HCT116 (cell line): ENCODE measurements around the gene IQCM. TPM values are rescaled to one million over a fixed set of nuclear protein-coding genes. Genes with fewer than 3 reads are reported as not detected.

ENCODE experiments used
- ATAC-seq: fragments of 200-7000 bp; cut with Tn5 transposase; 2 replicates; pipeline ENCODE4 v1.9.1; 2020; ENCODE audit warnings: mild to moderate bottlenecking, moderate library complexity
- BruUV-seq: library from RNA; stranded (reverse); fragments of 400-500 nt; replicated peaks from 2 replicates; lab custom pipeline; 2021; lab: Mats Ljungman, UMichigan
- CTCF ChIA-PET: fragments of 300-600 bp; sonication (Branson Sonifier 250); formaldehyde crosslinking; loops from one replicate; lab custom pipeline; 2021; ENCODE audit warnings: antibody characterized with exemption; lab: Charles Lee
- POLR2A ChIA-PET: fragments of 300-600, 350-600 bp; sonication (Branson Sonifier 250); formaldehyde crosslinking; loops from one replicate; lab custom pipeline; 2021; ENCODE audit warnings: antibody characterized with exemption; lab: Charles Lee
- RAD21 ChIA-PET, 2 experiments: fragments of 300-600 bp; sonication (Branson Sonifier 250); formaldehyde crosslinking; loops; one replicate each; lab custom pipeline; 2023; ENCODE audit warnings: low total read pairs in 2 of 2; ENCODE audit not compliant: uncharacterized antibody in 2 of 2, unreplicated experiment in 2 of 2, low non-redundant PET in 1 of 2; lab: Charles Lee
- DNase-seq: peaks from one replicate; pipeline ENCODE4 v3.0.0-alpha.2; 2010; ENCODE audit warnings: low read depth, low spot score
- H2AFZ ChIP-seq: fragments of 200-600 bp; shearing (Covaris generic), sonication (generic); 2 replicates; pipeline ENCODE4 v1.6.1; 2017; ENCODE audit warnings: low read depth, mixed run types, mixed read lengths, antibody characterized with exemption, low read length; ENCODE audit not compliant: poor library complexity, severe bottlenecking
- H3K27ac ChIP-seq: 2 replicates; pipeline ENCODE4 v1.5.1; 2012; ENCODE audit warnings: low read depth, low read length
- H3K27me3 ChIP-seq: fragments of 200-600 bp; sonication (generic); 2 replicates; pipeline ENCODE4 v1.6.1; 2016; ENCODE audit warnings: mixed run types, low read length, mixed read lengths; ENCODE audit not compliant: insufficient read depth
- H3K36me3 ChIP-seq, 2 experiments: fragments of 200-500 bp in 1 of 2; fragments of 200-600 bp in 1 of 2; sonication (Bioruptor generic) in 1 of 2; sonication (generic) in 1 of 2; 2 replicates each; pipeline versions ENCODE4 v1.5.1 to v1.6.1; 2014 to 2016; ENCODE audit warnings: low read length in 2 of 2, inconsistent platforms in 1 of 2, mixed read lengths in 1 of 2, mixed run types in 1 of 2; ENCODE audit not compliant: insufficient read depth in 2 of 2, control insufficient read depth in 1 of 2
- H3K4me1 ChIP-seq, 2 experiments: fragments of 200-600 bp in 1 of 2; sonication (generic) in 1 of 2; 2 replicates each; pipeline versions ENCODE4 v1.5.1 to v1.6.1; 2012 to 2017; ENCODE audit warnings: low read length in 2 of 2, inconsistent platforms in 1 of 2, mild to moderate bottlenecking in 1 of 2, mixed read lengths in 1 of 2, mixed run types in 1 of 2, moderate library complexity in 1 of 2; ENCODE audit not compliant: insufficient read depth in 2 of 2, control insufficient read depth in 1 of 2
- H3K4me2 ChIP-seq: fragments of 200-600 bp; sonication (generic); 2 replicates; pipeline ENCODE4 v1.6.1; 2017; ENCODE audit warnings: mixed run types, low read length, mixed read lengths
- H3K4me3 ChIP-seq, 2 experiments: fragments of 200-600 bp in 1 of 2; sonication (generic) in 1 of 2; replicated peaks in 1 of 2; 2 replicates each; pipeline ENCODE4 v1.5.1; 2011 to 2016; ENCODE audit warnings: low read length in 2 of 2, control low read depth in 1 of 2, low read depth in 1 of 2, mild to moderate bottlenecking in 1 of 2, mixed read lengths in 1 of 2, mixed run types in 1 of 2
- H3K79me2 ChIP-seq: fragments of 200-600 bp; sonication (generic); 2 replicates; pipeline ENCODE4 v1.6.1; 2017; ENCODE audit warnings: mild to moderate bottlenecking, mixed run types, low read length, moderate library complexity, mixed read lengths; ENCODE audit not compliant: insufficient read depth
- H3K9ac ChIP-seq: fragments of 200-600 bp; sonication (generic); 2 replicates; pipeline ENCODE4 v1.6.1; 2016; ENCODE audit warnings: low read length, mixed read lengths
- H3K9me2 ChIP-seq: fragments of 200-600 bp; sonication (generic), shearing (Covaris generic); 2 replicates; pipeline ENCODE4 v1.6.1; 2017; ENCODE audit warnings: mixed run types, mild to moderate bottlenecking, moderate library complexity; ENCODE audit not compliant: insufficient read depth
- H3K9me3 ChIP-seq, 2 experiments: fragments of 200-500 bp in 1 of 2; fragments of 200-600 bp in 1 of 2; sonication (Bioruptor generic) in 1 of 2; sonication (generic) in 1 of 2; 2 replicates each; pipeline ENCODE4 v1.6.1; 2014 to 2017; ENCODE audit warnings: low read length in 2 of 2, mixed read lengths in 2 of 2, inconsistent platforms in 1 of 2, low read depth in 1 of 2, mild to moderate bottlenecking in 1 of 2, mixed run types in 1 of 2, moderate library complexity in 1 of 2; ENCODE audit not compliant: control insufficient read depth in 1 of 2, insufficient read depth in 1 of 2
- H4K20me1 ChIP-seq: fragments of 200-600 bp; sonication (generic), shearing (Covaris generic); 2 replicates; pipeline ENCODE4 v1.6.1; 2017; ENCODE audit warnings: mixed run types, mild to moderate bottlenecking, moderate library complexity; ENCODE audit not compliant: insufficient read depth
- EGR1 ChIP-seq: IDR thresholded peaks from 2 replicates; pipeline ENCODE4 v1.6.1; 2012; ENCODE audit warnings: low read depth
- EZH2 ChIP-seq: fragments of 200-600 bp; sonication (generic); IDR thresholded peaks from 2 replicates; pipeline ENCODE4 v1.6.1; 2017; ENCODE audit warnings: antibody characterized with exemption, mixed run types
- FOSL1 ChIP-seq: IDR thresholded peaks from 2 replicates; pipeline ENCODE4 v1.6.1; 2012; ENCODE audit warnings: low read depth
- JUND ChIP-seq: IDR thresholded peaks from 2 replicates; pipeline ENCODE4 v1.6.1; 2012
- POLR2A ChIP-seq: IDR thresholded peaks from 2 replicates; pipeline ENCODE4 v1.7.0; 2011; ENCODE audit warnings: borderline replicate concordance; ENCODE audit not compliant: insufficient read depth, insufficient read length; ENCODE audit errors: extremely low read depth
- POLR2AphosphoS5 ChIP-seq: IDR thresholded peaks from 2 replicates; pipeline ENCODE4 v1.6.1; 2011; ENCODE audit warnings: mild to moderate bottlenecking, low read depth, low read length, moderate library complexity
- SP1 ChIP-seq: IDR thresholded peaks from 2 replicates; pipeline ENCODE4 v1.6.1; 2012; ENCODE audit warnings: low read depth
- SRF ChIP-seq: IDR thresholded peaks from 2 replicates; pipeline ENCODE4 v1.6.1; 2012; ENCODE audit warnings: low read depth
- TCF7L2 ChIP-seq: IDR thresholded peaks from 2 replicates; pipeline ENCODE4 v1.7.0; 2011; ENCODE audit warnings: borderline replicate concordance, inconsistent platforms; ENCODE audit not compliant: insufficient read depth, insufficient read length; ENCODE audit errors: extremely low read depth
- YY1 ChIP-seq: IDR thresholded peaks from 2 replicates; pipeline ENCODE4 v1.6.1; 2011; ENCODE audit warnings: low read length, low read depth, moderate library complexity, mild to moderate bottlenecking; ENCODE audit not compliant: insufficient replicate concordance; ENCODE audit errors: extremely low read depth
- ZFX ChIP-seq: fragments of 450-650 bp; IDR thresholded peaks from 2 replicates; pipeline ENCODE4 v1.6.1; 2017
- ZNF274 ChIP-seq: fragments of 200-500 bp; sonication (Bioruptor generic); IDR thresholded peaks from 2 replicates; pipeline ENCODE4 v1.6.1; 2014; ENCODE audit warnings: mild to moderate bottlenecking, low read depth, low read length, inconsistent platforms
- intact Hi-C: fragments of 100-400 bp; cut with micrococcal nuclease; formaldehyde crosslinking; loops from 2 replicates; pipeline ENCODE4 v1.10.0; 2022
- total RNA-seq: library from RNA; stranded (reverse); gene quantifications from one replicate; pipeline ENCODE4 v1.2.1, GENCODE V29; 2021; ENCODE audit not compliant: unreplicated experiment
- TF ChIP-seq, protein P1 (sequence below): IDR thresholded peaks from 2 replicates; pipeline ENCODE4 v1.6.1; 2012
- TF ChIP-seq, protein P2 (sequence below): IDR thresholded peaks from 2 replicates; pipeline ENCODE4 v1.6.1; 2012
- TF ChIP-seq, protein P3 (sequence below), 3 experiments: fragments of 200-600 bp in 1 of 3; sonication (generic) in 1 of 3; IDR thresholded peaks in 2 of 3; conservative IDR thresholded peaks in 1 of 3; 2 replicates each; pipeline ENCODE4 v1.5.1; 2012 to 2017; ENCODE audit warnings: low read depth in 2 of 3, low read length in 2 of 3, antibody characterized with exemption in 1 of 3, borderline replicate concordance in 1 of 3, control low read depth in 1 of 3, mild to moderate bottlenecking in 1 of 3, mixed read lengths in 1 of 3, mixed run types in 1 of 3, moderate library complexity in 1 of 3; ENCODE audit not compliant: insufficient read depth in 1 of 3
- TF ChIP-seq, protein P4 (sequence below): IDR thresholded peaks from 2 replicates; pipeline ENCODE4 v1.6.1; 2011; ENCODE audit warnings: mild to moderate bottlenecking, low read length, moderate library complexity; ENCODE audit not compliant: insufficient replicate concordance; ENCODE audit errors: extremely low read depth

IQCM gene
- total RNA-seq, 1 experiment from 2014 or later = 0.20 TPM

DNA sequence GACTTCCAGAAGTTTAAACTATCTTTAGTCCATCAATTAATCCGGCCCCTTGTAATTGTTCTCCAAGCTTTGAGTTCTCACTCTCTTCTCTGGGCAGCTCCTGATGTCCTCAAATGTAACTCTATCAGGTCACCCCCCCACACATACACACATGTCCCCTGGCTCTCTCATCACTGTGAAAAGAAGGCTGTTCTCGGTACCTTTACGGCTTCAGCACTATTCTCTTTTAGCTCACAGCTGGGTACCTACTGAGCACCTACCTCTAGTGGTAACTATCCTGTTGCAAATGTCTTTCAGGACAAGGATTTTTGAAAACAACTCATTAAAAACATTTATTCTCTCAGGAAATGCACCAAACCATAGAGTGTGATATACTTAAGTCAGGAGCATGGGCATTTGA is 115.4 kb downstream of the IQCM start (continued):
- TF ChIP-seq TCF7L2 = no peak

DNA sequence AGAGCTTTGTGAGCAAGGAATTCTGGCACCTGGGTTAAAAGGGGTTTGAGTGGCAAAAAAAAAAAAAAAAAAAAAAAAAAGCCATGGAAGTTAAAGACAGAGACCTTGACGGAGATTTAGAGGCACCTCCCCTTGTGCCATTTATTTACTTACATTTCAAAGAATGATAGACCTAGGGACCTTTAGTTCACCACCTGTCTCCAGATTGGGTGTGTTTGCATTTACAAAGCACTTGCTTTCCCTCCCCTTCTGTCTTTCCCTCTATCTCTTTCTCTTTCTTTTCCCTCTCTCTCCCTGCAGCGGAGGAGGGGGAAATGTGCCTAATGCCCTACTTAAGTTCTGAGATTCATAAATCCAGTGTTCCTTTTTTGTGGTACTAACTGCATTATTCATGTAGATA is 116.0 kb downstream of the IQCM start:
- no TSS peak for BruUV-seq
- no peaks in the 10 kb centered on the region for H3K27me3 ChIP-seq
- H3K9ac ChIP-seq = no peak overlapping the region
- CTCF ChIA-PET = no interaction called here
- H3K9me3 ChIP-seq = no peaks in the 10 kb centered on the region
- RAD21 ChIA-PET = no interaction called here
- no peak overlapping the region for H3K27ac ChIP-seq
- H3K4me2 ChIP-seq = no peak overlapping the region
- no peak overlapping the region for H3K4me3 ChIP-seq
- H2AFZ ChIP-seq = no peak overlapping the region
- intact Hi-C loops = no loop called here
- H3K4me1 ChIP-seq = no peaks in the 10 kb centered on the region
- H3K36me3 ChIP-seq = no peaks in the 10 kb centered on the region
- H3K9me2 ChIP-seq = no peaks in the 10 kb centered on the region
- POLR2A ChIA-PET = no interaction called here
- TF ChIP-seq ZFX (no peak), POLR2AphosphoS5 (no peak), JUND (no peak), SRF (no peak), EZH2 (no peak), FOSL1 (no peak), SP1 (no peak), POLR2A (no peak), EGR1 (no peak), YY1 (no peak), ZNF274 (no peak)
- TF ChIP-seq, protein P1, sequence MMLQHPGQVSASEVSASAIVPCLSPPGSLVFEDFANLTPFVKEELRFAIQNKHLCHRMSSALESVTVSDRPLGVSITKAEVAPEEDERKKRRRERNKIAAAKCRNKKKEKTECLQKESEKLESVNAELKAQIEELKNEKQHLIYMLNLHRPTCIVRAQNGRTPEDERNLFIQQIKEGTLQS = no peak
- TF ChIP-seq, protein P2, sequence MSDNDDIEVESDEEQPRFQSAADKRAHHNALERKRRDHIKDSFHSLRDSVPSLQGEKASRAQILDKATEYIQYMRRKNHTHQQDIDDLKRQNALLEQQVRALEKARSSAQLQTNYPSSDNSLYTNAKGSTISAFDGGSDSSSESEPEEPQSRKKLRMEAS = no peak
- TF ChIP-seq, protein P3, sequence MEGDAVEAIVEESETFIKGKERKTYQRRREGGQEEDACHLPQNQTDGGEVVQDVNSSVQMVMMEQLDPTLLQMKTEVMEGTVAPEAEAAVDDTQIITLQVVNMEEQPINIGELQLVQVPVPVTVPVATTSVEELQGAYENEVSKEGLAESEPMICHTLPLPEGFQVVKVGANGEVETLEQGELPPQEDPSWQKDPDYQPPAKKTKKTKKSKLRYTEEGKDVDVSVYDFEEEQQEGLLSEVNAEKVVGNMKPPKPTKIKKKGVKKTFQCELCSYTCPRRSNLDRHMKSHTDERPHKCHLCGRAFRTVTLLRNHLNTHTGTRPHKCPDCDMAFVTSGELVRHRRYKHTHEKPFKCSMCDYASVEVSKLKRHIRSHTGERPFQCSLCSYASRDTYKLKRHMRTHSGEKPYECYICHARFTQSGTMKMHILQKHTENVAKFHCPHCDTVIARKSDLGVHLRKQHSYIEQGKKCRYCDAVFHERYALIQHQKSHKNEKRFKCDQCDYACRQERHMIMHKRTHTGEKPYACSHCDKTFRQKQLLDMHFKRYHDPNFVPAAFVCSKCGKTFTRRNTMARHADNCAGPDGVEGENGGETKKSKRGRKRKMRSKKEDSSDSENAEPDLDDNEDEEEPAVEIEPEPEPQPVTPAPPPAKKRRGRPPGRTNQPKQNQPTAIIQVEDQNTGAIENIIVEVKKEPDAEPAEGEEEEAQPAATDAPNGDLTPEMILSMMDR (IDR thresholded peaks at IDR 0.05 in 2 of 3, conservative IDR thresholded peaks at IDR 0.05 in 1 of 3; ENCODE audit: borderline replicate concordance in 1 of 3, insufficient read depth in 1 of 3, low read depth in 2 of 3, low read length in 2 of 3) = no peak
- TF ChIP-seq, protein P4, sequence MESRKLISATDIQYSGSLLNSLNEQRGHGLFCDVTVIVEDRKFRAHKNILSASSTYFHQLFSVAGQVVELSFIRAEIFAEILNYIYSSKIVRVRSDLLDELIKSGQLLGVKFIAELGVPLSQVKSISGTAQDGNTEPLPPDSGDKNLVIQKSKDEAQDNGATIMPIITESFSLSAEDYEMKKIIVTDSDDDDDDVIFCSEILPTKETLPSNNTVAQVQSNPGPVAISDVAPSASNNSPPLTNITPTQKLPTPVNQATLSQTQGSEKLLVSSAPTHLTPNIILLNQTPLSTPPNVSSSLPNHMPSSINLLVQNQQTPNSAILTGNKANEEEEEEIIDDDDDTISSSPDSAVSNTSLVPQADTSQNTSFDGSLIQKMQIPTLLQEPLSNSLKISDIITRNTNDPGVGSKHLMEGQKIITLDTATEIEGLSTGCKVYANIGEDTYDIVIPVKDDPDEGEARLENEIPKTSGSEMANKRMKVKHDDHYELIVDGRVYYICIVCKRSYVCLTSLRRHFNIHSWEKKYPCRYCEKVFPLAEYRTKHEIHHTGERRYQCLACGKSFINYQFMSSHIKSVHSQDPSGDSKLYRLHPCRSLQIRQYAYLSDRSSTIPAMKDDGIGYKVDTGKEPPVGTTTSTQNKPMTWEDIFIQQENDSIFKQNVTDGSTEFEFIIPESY = no peak
- DNase-seq = no peak
- no peaks in the 10 kb centered on the region for H4K20me1 ChIP-seq
- no peak for ATAC-seq
- H3K79me2 ChIP-seq = no peaks in the 10 kb centered on the region
